Nucleus accumbens (tissue), 56 donors: ENCODE measurements around the gene ST3GAL4.
"Not testable (repeated sequence)": the region's sequence is repeated elsewhere in the genome, so short reads cannot be mapped to it uniquely, and the experiment has no call there.

ENCODE experiments used
- DNase-seq, 56 donors: peaks; one replicate each; lab custom pipeline; 2025; lab: John Stamatoyannopoulos, UW

Gene ST3GAL4

DNA sequence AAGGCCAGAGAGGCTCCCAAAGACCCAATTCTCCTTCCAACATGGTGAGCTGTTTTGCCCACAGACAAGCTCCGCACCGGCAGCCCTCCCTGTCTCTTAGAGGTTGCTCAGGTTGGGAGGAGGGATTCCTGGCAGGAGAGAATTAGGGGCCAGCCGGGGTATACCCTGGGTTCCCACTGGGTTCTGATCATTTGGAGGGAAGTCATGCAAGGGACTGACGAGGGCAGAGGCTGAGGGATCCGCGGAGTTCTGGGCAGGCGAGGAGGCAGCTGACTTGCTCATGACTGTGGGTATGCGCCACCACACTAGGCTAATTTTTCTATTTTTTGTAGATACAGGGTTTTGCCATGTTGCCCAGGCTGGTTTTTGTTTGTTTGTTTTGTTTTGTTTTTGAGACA is 4.6 kb downstream of the ST3GAL4 start:
- peak in 4 of 56 donors; percentile 23 to 57 (median 50) for DNase-seq

DNA sequence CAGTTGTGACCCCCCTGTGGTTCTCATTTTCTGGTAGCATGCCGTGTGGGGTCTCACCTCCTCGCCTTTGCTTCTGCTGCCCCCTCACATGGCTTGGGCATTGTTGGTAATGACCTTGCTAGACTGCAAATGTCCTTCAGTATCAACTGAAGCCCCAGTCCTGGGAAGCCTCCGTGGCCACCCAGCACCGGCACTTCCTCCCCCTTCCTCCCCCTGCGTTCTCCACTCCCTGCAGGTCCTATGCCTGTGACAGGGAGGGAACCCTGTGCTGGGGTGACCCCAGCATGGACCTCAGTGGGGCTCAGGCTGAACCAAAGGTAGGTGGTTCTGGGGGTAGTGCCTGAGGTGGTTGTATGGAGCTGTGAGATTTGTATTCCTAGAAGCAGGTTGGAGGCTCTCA is 5.9 kb downstream of the ST3GAL4 start:
- DNase-seq = no peak

DNA sequence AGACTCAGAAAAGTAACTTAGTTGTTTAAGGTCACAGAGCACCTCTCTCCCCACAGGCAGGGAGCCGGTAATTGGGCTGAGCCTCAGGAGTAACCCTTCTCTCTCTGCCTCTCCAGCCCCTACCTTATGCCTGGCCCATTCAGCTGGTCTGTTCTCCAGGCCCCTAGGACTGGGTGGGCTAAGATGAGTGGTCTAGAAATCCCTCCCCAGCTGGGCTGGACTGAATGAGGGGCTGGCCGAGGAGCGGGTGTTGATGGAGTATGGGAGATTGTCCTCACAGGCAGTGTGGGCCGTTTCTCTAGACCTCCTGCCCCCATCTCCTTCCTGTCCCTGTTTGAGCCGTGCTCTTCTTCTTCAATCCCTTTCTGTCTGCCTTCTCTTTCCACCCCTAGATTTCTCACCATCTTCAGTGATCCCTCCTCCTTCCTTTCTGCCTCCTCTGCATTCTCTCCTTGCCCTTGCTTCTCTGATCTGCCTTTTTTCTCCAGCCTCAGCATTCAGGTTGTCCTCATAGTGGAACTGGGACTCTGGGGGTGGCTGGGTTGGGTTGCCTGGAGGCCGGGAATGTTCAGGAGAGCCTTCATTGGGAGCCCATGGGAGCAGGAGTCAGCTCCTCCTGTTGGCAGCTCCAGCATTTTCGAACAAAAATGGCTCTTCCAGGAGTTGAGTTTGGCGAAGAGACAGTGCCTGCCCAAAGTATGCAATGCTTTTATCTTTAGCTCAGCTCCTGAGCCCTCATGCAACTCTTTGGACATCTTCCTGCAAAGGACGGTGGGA is 7.6 kb downstream of the ST3GAL4 start:
- DNase-seq = no peak

DNA sequence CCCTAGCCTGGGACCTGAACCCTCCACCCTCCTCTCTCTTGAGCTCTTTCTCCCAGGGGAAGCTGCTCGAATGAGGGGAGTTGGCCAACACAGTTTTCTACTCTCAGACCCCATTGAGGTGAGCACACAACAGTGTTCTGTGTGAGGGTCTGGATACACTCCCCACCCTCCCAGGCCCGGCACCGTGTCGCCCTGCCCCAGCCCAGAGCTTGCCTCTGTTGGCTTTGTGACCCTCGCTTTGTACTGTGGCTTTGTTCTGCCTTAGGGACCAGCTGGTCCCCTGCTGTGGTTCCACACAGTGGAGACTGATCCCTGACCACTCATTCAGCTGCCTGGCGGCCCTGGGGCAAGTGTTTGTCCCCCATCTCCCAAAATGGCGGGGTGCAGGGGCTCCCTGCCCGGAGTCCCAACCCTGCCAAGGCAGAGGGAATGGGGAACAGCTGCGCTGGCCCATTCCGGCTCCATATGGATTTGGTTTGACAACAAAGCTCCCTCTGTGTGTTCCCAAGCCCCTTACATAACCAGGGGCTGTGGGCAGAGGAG is 8.3 kb downstream of the ST3GAL4 start:
- peak in 50 of 56 donors; percentile 23 to 87 (median 72) for DNase-seq

DNA sequence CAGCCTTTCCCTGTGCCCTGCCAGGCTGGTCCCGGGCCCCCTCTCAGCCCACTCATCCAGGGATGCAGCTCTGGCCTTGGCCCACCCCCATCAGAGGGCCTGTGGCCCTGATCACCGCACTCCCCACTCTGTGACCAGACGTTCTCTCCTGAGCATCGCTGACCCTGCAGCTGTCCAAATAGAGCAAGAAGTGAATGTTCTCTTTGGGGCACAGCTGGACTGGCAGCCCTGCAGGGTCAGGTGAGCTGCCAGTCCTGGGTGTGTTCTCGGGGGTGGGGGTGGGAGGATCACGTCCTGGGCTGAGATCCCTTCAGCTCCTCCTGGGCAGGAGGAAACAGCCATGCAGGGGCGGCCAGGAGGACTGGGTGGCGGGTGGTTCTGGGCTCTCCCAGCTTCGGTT is 9.2 kb downstream of the ST3GAL4 start:
- not testable (repeated sequence) for DNase-seq

DNA sequence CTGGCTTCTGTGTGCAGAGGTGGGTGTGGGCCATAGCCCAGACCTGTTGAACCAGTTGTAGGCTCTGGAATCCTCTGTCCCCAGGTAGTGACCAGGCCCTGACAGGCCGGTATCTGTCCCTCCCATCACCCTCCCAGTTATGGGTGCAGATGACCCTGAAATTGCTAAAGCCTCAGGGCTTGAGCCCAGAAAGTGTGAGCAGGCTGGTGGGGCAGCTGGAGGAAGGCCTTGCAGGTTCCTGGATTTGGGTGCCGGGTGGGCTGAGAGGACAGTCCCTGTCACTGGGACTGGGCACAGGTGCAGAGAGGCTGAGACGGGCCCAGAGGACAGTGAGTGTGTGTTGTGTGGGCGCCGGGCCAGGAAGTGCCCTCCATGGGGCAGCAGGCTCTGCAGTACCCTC is 10.0 kb downstream of the ST3GAL4 start:
- peak in 1 of 56 donors; percentile 10 for DNase-seq

DNA sequence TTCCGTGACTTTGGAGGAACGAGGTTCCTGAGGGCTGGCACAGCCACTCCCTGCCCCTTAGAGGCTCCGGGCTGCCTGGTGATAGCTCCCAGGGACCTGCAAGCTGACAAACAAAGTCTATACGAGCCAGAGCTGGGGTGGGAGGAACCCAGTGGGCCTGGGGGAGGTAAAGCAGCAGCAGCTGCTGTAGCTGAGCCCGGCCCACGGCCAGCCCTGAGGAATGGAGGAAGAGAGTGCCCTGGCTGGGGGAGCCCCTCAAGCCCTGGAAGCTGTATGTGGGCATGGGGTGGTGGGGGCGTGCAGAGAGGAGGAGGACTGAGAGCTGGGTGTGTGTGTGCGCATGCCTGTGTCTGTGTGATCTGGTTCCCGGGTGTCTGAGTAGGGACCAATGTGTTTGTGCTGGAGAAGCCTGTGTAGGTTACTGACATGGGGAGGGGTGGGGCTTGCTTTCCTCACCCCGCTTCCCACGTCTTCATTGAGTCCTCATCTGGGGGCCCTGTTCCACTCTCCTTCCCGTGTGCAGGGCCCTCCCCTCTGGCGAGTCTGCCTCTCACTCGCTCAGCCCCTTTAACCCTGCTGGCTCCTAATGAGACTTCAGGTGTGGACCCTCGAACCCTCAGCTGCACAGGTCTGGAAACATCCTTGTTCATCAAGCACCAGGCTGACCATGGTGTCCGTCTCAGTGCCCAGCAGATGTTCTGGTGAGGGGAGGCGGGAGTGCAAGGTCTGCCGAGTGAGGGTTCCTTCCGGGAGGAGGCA is 10.8 kb downstream of the ST3GAL4 start:
- DNase-seq = peak in 4 of 56 donors; percentile 15 to 23 (median 20)

DNA sequence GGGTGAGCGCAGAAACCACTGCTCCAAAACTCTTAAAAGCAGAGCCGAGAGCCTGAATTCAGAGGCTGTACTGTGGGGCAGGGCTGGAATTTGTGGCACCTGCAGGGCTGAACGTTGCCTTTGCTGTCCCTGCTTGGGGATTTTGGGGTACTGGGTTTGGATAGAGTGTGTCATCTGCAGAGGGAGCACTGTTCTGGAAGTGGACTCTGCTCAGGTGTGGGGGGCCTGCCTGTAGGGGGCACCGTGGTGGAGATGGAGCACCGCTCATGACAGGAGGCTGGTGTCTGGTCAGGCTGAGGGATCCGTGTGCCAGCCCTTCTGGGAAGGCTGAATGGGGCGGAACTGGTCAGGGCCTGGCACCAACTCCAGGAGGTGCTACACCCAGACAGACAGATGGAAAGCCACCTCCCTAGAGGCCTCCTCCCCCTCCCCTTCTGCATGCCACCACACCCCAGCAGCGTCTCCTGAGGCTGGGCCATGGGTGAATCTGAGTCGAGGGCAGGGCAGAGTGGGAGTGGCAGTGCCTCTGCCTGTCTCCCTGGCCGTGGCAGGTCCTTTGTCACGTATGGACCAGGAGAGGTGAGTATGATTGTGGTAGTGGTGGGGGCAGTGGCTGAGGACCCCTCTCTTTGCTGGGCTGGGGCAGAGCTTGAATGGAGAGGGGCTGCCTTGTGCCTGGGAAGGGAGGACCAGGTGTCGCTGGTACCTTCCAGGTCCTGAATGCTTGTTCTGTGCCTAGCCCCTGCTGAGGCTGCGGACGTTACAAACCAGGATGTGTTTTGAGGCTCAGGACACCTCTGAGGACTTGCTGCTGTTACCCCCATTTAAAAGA is 11.6 kb downstream of the ST3GAL4 start:
- peak in 1 of 56 donors; percentile 30 for DNase-seq

DNA sequence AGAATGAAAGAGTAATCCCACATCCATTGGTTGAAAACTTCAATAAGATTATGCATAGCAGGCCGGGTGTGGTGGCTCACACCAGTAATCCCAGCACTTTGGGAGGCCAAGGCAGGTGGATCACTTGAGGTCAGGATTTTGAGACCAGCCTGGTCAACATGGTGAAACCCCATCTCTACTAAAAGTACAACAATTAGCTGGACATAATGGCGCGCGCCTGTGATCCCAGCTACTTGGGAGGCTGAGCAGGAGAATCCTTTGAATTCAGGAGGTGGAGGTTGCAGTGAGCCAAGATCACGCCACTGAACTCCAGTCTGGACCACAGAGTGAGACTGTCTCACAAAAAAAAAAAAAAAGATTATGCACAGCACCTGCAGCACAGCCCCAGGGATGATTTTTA is 12.3 kb downstream of the ST3GAL4 start:
- not testable (repeated sequence) for DNase-seq

DNA sequence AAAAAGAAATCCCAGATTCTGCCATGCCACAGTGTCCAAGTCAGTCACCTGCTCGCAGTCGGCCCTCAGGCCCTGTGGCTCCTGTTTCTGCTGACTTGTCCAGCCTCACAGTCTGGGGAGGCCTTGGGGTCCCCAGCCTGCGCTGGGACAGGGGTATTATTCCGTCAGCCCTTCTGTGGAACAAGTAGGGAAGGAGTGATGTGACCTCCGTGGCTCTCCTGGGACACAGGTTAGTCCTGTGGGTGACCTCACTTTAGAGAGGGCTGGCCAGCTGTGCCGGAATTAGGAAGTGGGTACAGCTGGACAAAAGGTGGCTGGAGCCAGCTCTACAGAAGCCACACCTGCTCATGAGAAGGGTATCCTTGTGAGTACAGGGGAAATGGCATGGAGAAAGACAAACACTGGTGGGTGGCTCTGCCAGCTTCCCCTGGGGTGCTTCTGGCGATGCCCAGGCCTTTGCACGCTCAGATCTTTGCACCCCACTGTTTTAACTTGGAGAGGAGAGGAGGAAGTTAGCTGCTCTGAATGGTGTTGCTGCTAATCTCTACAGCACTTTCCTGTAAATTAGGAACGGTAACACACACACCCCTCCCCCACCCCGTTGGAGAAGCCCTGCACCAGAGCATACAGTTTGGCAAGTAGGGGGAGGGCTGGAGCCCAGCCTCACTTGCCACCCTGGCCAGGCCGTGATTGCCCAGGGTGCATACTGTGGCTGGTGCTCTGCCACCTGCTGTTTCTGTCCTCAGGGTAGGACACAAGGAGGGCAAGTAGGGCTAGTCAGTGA is 13.0 kb downstream of the ST3GAL4 start:
- not testable (repeated sequence) for DNase-seq

DNA sequence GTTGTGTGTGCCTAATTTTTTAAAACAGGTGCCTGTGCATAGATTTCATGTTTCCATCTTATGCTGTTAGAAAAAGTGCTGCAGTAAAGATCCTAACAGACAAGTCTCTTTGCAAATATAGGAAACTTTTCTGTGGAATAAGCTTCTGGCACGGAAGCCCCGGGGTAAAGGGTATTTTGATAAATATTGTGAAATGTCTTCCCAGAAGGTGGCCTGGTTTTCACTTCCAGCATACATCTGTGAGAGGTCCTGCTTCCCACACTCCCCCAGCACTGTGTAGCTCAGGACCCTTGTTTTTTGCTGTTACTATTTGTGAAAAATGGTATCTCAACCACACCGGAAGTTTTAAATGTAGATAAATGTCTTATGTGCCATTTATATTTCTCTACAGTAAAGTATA is 14.5 kb downstream of the ST3GAL4 start:
- no peak for DNase-seq

DNA sequence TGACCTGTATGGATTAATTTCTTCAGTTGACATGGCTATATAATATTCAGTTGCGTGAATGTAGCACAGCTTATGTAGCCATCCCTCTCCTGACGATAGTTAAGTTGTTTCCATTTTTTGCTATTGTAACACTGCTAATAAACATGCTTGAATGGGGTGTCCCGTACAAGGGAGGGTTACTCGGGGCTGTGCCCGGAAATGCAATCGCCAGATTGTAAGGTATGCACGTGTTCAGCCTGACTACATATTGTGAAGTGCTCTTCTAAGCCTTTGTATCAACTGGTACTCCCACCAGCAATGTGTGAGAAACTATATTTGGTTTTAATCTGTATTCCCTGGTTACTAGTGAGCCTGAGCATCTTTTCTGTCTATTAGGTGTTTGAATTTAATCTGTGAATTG is 16.1 kb downstream of the ST3GAL4 start:
- no peak for DNase-seq

DNA sequence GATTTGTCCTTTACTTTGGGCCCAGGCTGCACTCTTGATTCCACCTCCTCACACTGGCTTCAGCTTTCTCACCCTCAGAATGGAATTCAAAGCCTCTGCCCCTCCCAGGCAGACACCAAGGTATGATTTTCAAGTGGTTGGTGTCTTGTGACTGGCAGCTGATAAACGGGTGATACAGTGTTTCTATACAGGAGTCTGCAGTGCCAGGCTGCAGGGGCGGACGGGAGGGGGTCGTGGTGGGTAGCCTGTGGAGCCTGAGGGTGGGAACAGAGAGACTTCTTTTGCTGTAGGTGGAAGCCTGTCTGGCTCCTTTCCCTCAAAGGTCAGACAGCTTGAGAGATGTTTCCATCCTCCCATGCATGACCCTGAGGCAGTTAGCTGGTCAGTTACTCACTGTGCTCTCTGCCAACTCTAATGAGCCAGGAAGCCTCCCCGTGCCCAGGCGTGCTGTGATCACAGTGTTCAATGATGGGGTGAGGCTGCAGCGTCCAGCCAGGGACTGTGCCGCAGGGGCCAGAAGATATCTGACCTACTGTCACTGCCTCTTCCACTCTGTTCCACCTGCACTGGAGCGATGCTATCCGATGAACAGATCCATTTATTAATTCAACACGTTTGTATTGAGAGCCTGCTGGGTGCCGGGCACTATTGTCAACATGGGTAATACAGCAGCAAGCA is 18.0 kb downstream of the ST3GAL4 start:
- peak in 1 of 56 donors; percentile 35 for DNase-seq

DNA sequence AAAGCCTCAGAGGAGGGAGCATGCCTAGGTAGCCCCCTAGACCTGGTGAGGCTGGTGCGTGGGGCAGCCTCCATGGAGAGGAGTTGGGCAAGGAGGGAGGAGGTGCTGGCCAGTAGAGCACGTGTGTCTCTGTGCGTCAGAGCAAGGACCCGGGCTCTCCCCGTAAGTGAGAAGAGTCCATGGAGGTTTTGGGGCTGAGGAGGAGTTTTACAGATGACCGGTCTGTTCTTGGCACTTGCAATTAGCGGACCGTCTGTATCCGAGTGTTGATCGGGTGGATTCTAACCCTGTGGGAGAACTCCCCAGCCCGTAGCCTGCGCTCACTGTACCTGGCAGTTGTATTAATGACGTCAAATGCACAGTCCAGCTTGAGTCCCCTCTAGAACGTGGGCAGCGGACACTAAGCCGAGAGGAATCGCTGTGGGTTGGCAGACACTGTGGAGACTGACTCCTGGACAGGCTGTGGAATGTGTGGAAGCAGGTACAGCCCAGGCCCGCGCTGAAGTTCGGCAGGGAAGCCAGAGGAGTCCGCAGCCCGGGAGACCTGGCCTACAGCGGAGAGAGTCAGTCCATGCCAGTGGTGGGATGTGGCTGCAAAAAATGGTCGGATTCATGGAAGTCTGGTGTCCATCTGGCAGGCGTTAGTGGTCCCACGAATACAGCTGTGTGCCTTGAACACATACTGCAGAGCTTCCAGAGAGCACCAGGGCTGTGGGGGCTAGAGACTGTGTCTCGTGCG is 19.2 kb downstream of the ST3GAL4 start:
- DNase-seq = not testable (repeated sequence)

DNA sequence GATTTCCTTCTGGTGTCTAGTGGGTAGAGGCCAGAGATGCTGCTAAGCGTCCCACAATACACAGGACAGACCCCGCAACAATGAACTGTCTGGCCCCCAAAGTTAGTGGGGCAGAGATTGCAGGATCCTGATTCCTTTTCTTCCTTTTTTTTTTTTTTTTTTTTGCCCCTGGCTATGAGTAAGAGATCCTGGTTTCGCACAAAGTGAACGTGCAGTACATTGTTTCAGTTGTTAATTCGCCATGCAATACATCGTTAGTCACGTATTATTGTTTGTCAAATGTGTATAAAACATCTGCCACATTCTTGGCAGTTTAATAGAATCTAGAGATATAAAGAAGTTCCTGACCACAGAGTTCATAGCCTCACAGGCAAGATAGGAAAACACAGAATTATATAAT is 20.2 kb downstream of the ST3GAL4 start:
- no peak for DNase-seq

DNA sequence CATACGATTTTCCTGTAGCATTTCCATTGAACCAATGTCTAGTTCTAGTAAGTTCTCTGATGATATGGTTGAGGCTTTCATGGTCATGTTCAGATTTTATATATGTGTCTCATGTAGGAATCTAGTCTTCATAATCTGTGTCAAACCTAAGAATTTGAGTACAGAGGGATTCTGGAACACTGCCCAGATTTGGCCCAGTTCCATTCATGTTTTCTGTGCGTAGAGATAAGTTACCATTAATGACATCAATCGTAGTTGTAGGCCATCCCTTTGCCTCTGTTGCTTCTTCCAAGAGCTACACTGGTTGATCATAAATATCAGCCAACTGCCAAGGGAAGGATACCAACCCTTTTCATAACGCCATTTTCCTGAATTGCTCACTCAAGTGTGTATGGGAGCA is 23.3 kb downstream of the ST3GAL4 start:
- DNase-seq = no peak

DNA sequence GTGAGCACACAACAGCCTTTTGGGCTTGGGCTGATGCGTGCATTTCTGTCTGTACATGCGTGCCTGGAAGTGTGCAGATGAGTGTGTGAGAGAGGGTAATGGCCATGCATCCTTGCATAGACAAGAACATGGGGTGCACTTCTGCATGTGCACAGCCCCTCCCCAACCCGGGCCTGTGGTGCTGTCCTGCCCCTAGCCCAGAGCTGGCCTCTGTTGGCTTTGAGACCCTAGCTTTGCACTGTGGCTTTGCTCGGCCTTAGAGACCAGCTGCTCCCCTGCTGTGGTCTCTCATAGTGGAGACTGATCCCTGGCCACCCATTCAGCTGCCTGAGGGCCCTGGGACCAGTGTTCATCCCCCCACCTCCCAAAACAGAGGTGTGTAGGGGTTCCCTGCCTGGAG is 25.4 kb downstream of the ST3GAL4 start:
- no peak for DNase-seq

DNA sequence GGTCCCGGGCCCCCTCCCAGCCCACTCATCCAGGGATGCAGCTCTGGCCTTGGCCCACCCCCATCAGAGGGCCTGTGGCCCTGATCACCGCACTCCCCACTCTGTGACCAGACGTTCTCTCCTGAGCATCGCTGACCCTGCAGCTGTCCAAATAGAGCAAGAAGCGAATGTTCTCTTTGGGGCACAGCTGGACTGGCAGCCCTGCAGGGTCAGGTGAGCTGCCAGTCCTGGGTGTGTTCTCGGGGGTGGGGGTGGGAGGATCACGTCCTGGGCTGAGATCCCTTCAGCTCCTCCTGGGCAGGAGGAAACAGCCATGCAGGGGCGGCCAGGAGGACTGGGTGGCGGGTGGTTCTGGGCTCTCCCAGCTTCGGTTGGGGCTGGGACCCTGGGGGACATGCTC is 26.5 kb downstream of the ST3GAL4 start:
- not testable (repeated sequence) for DNase-seq

DNA sequence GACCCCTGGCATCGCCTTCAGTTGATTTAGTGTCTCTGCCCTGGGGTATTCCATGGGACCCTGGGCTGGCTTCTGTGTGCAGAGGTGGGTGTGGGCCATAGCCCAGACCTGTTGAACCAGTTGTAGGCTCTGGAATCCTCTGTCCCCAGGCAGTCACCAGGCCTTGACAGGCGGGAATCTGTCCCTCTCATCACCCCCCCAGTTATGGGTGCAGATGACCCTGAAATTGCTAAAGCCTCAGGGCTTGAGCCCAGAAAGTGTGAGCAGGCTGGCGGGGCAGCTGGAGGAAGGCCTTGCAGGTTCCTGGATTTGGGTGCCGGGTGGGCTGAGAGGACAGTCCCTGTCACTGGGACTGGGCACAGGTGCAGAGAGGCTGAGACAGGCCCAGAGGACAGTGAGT is 27.2 kb downstream of the ST3GAL4 start:
- not testable (repeated sequence) for DNase-seq
